Panc1 (cell line): ENCODE data around the gene NUP98. TPM values are rescaled to one million over a fixed set of nuclear protein-coding genes. Genes with fewer than 3 reads are reported as not detected.

Source experiments
- ATAC-seq: fragments of 200-7000 bp; cut with Tn5 transposase; 2 replicates; pipeline ENCODE4 v1.9.1; 2020; ENCODE audit warnings: mild to moderate bottlenecking, moderate library complexity
- BruUV-seq: library from RNA; stranded (reverse); fragments of 400-500 nt; replicated peaks from 2 replicates; lab custom pipeline; 2021; lab: Mats Ljungman, UMichigan
- CTCF ChIA-PET: fragments of 300-600 bp; sonication (Branson Sonifier 250); formaldehyde crosslinking; loops from one replicate; lab custom pipeline; 2022; ENCODE audit warnings: antibody characterized with exemption; lab: Charles Lee
- POLR2A ChIA-PET: fragments of 300-600 bp; sonication (Branson Sonifier 250); formaldehyde crosslinking; loops from one replicate; lab custom pipeline; 2022; ENCODE audit warnings: antibody characterized with exemption; lab: Charles Lee
- DNase-seq: peaks from one replicate; pipeline ENCODE4 v3.0.0-alpha.2; 2010; ENCODE audit warnings: low read depth, low spot score
- H3K27ac ChIP-seq: 2 replicates; pipeline ENCODE4 v1.5.1; 2011; ENCODE audit warnings: mild to moderate bottlenecking, low read length, inconsistent platforms
- H3K27me3 ChIP-seq: fragments of 200-500 bp; sonication (Bioruptor generic); 2 replicates; pipeline ENCODE4 v1.6.0; 2014; ENCODE audit warnings: low read length, inconsistent platforms; ENCODE audit not compliant: control insufficient read depth, insufficient read depth
- H3K36me3 ChIP-seq: fragments of 200-500 bp; sonication (Bioruptor generic); 2 replicates; pipeline ENCODE4 v1.5.1; 2014; ENCODE audit warnings: inconsistent platforms, mild to moderate bottlenecking, low read length, moderate library complexity; ENCODE audit not compliant: control insufficient read depth, insufficient read depth
- H3K4me1 ChIP-seq: 2 replicates; pipeline ENCODE4 v1.5.1; 2011; ENCODE audit warnings: inconsistent platforms, mild to moderate bottlenecking, low read length, moderate library complexity; ENCODE audit not compliant: control insufficient read depth, insufficient read depth
- H3K4me3 ChIP-seq, 2 experiments: 2 replicates each; pipeline ENCODE4 v1.5.1; 2011 to 2012; ENCODE audit warnings: low read depth in 2 of 2, low read length in 2 of 2, mild to moderate bottlenecking in 2 of 2, inconsistent platforms in 1 of 2, moderate library complexity in 1 of 2
- H3K9me3 ChIP-seq: fragments of 200-500 bp; sonication (Bioruptor generic); 2 replicates; pipeline ENCODE4 v1.5.1; 2014; ENCODE audit warnings: low read depth, mild to moderate bottlenecking, inconsistent platforms, low read length, moderate library complexity; ENCODE audit not compliant: control insufficient read depth, insufficient read depth
- POLR2AphosphoS5 ChIP-seq: IDR thresholded peaks from 2 replicates; pipeline ENCODE4 v1.6.1; 2012; ENCODE audit warnings: mild to moderate bottlenecking, low read depth, low read length, moderate library complexity
- SIN3A ChIP-seq: IDR thresholded peaks from 2 replicates; pipeline ENCODE4 v1.6.1; 2012; ENCODE audit warnings: low read depth, mild to moderate bottlenecking, low read length, moderate library complexity, borderline replicate concordance; ENCODE audit not compliant: insufficient read depth
- TCF7L2 ChIP-seq: IDR thresholded peaks from 2 replicates; pipeline ENCODE4 v1.6.1; 2011; ENCODE audit warnings: mild to moderate bottlenecking, low read depth, low read length, inconsistent platforms
- in situ Hi-C: cut with HindIII; loops from 2 replicates; pipeline ENCODE4 v1.10.0; 2016; ENCODE audit warnings: low sequenced_read_pairs, low pct_unique_long_range_greater_than_20kb
- intact Hi-C: fragments of 100-400 bp; cut with micrococcal nuclease; formaldehyde crosslinking; loops from one replicate; pipeline ENCODE4 v1.10.0; 2022; ENCODE audit not compliant: unreplicated experiment
- total RNA-seq: library from RNA; stranded (reverse); gene quantifications from one replicate; pipeline ENCODE4 v1.2.1, GENCODE V29; 2021; ENCODE audit not compliant: unreplicated experiment
- TF ChIP-seq, protein P1 (sequence below): fragments of 450-650 bp; IDR thresholded peaks from 2 replicates; pipeline ENCODE4 v1.5.1; 2017; ENCODE audit warnings: mild to moderate bottlenecking
- TF ChIP-seq, protein P2 (sequence below), 2 experiments: IDR thresholded peaks; 2 replicates each; pipeline ENCODE4 v1.6.1; 2011 to 2012; ENCODE audit warnings: low read depth in 2 of 2, control low read depth in 1 of 2, low read length in 1 of 2, mild to moderate bottlenecking in 1 of 2, moderate library complexity in 1 of 2; ENCODE audit not compliant: insufficient read depth in 1 of 2

NUP98 gene
- total RNA-seq, 1 experiment from 2014 or later, result 244 TPM

DNA sequence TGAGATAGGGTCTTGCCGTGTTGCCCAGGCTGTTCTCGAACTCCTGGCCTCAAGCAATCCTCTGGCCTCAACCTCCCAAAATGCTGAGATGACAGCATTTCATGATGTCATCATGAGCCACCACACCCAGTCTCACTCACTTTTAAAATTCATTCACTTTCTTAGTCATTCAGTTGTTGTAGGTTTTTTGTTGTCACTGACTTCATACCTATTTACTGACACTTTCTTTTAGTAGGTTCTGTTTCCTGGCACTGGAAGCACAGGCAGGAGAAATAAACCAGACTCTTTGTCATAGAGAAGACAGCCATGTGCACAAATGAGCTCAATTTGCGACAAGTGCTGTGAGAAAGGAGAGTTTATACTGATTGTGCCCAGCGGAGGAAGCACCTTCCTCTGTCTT, 166.0 kb downstream of the NUP98 start:
- H3K4me3 ChIP-seq, result no peak overlapping the region
- H3K27ac ChIP-seq, result no peak overlapping the region
- intact Hi-C loops, result no loop called here
- ATAC-seq (no peak), DNase-seq (peak; percentile 12)
- H3K4me1 ChIP-seq, result no peaks in the 10 kb centered on the region
- H3K27me3 ChIP-seq, result no peaks in the 10 kb centered on the region
- POLR2A ChIA-PET, result no interaction called here
- H3K9me3 ChIP-seq, result no peaks in the 10 kb centered on the region
- BruUV-seq, result no TSS peak
- TF ChIP-seq TCF7L2, result no peak
- TF ChIP-seq, protein P1, sequence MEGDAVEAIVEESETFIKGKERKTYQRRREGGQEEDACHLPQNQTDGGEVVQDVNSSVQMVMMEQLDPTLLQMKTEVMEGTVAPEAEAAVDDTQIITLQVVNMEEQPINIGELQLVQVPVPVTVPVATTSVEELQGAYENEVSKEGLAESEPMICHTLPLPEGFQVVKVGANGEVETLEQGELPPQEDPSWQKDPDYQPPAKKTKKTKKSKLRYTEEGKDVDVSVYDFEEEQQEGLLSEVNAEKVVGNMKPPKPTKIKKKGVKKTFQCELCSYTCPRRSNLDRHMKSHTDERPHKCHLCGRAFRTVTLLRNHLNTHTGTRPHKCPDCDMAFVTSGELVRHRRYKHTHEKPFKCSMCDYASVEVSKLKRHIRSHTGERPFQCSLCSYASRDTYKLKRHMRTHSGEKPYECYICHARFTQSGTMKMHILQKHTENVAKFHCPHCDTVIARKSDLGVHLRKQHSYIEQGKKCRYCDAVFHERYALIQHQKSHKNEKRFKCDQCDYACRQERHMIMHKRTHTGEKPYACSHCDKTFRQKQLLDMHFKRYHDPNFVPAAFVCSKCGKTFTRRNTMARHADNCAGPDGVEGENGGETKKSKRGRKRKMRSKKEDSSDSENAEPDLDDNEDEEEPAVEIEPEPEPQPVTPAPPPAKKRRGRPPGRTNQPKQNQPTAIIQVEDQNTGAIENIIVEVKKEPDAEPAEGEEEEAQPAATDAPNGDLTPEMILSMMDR, result no peak
- TF ChIP-seq, protein P2, sequence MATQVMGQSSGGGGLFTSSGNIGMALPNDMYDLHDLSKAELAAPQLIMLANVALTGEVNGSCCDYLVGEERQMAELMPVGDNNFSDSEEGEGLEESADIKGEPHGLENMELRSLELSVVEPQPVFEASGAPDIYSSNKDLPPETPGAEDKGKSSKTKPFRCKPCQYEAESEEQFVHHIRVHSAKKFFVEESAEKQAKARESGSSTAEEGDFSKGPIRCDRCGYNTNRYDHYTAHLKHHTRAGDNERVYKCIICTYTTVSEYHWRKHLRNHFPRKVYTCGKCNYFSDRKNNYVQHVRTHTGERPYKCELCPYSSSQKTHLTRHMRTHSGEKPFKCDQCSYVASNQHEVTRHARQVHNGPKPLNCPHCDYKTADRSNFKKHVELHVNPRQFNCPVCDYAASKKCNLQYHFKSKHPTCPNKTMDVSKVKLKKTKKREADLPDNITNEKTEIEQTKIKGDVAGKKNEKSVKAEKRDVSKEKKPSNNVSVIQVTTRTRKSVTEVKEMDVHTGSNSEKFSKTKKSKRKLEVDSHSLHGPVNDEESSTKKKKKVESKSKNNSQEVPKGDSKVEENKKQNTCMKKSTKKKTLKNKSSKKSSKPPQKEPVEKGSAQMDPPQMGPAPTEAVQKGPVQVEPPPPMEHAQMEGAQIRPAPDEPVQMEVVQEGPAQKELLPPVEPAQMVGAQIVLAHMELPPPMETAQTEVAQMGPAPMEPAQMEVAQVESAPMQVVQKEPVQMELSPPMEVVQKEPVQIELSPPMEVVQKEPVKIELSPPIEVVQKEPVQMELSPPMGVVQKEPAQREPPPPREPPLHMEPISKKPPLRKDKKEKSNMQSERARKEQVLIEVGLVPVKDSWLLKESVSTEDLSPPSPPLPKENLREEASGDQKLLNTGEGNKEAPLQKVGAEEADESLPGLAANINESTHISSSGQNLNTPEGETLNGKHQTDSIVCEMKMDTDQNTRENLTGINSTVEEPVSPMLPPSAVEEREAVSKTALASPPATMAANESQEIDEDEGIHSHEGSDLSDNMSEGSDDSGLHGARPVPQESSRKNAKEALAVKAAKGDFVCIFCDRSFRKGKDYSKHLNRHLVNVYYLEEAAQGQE (IDR thresholded peaks at IDR 0.05; ENCODE audit: insufficient read depth in 1 of 2, low read depth in 2 of 2, low read length in 1 of 2), result no peak
- TF ChIP-seq SIN3A, result no peak
- no peak for TF ChIP-seq POLR2AphosphoS5
- CTCF ChIA-PET, result no interaction called here
- no peaks in the 10 kb centered on the region for H3K36me3 ChIP-seq
- in situ Hi-C loops, result loop anchor here (5.0 kb wide), 1 partner anchor 51 kb away; no protein-coding TSS in a partner anchor

DNA sequence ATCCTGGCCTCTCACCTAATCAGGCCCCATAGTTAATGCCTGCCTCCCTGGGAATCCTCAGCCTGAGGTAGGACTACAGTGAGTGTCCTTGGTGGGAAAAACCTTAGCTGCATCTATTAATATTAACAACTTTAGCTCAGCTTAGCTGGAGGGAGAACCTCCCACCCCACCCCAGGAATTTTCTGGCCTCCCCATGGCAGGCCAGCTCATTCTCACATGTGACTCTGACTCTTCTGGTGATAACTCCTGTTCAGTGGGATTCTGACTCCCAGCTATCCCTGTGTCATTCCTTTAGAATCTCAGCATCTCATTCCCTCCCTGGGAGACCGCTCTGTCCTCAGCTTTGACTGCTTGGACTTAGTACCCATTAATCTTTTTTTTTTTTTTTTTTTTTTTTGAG, 170.1 kb downstream of the NUP98 start:
- Histone ChIP-seq H3K4me3 (no peak overlapping the region), H3K9me3 (no peaks in the 10 kb centered on the region), H3K4me1 (no peaks in the 10 kb centered on the region), H3K27me3 (no peaks in the 10 kb centered on the region), H3K27ac (no peak overlapping the region), H3K36me3 (no peaks in the 10 kb centered on the region)
- intact Hi-C loops, result no loop called here
- no peak for DNase-seq
- TF ChIP-seq, protein P1, result no peak
- TF ChIP-seq SIN3A, result no peak
- TF ChIP-seq TCF7L2, result no peak
- TF ChIP-seq, protein P2 (IDR thresholded peaks at IDR 0.05; ENCODE audit: insufficient read depth in 1 of 2, low read depth in 2 of 2, low read length in 1 of 2), result no peak
- no peak for TF ChIP-seq POLR2AphosphoS5
- ATAC-seq, result peak; percentile 39; the same call in 1 of the 2 replicates
- ChIA-PET POLR2A (interaction anchor here (0.9 kb wide), 1 partner anchor 163 kb away, joined by 10 read pairs; no protein-coding TSS in a partner anchor), CTCF (interaction anchor here (0.6 kb wide), 1 partner anchor 37 kb away, joined by 4 read pairs; no protein-coding TSS in a partner anchor)
- no TSS peak for BruUV-seq
- in situ Hi-C loops, result no loop called here
